ENCODE measurements around the gene ZP3. TPM values are rescaled to one million over a fixed set of nuclear protein-coding genes. Genes with fewer than 3 reads are reported as not detected.

Gene ZP3
- total and polyA plus RNA-seq, 2 of the 8 experiments (the other 6 are each of a cell fraction or from before 2014, with no cell fraction given) = 1.5 to 2.4 TPM

DNA sequence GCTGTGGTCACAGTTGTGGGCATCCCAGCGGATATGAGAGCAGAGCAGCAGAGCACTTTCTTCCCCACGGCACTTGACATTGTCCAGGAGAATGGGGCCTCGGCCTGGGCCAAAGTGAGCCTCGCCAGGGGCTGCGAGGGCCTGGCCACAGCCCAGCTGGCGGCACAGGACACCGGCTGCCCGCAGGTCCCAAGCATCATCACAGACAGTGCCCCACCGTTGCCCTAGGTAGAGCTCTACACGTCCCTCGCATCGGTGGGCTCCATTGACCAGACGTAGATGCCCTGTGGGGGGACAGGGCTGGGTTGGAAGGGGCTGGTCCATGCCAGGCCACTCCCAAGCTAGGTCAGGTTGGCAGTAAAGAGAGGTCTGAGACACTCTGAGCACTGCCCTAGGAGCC lies 34.7 kb upstream of the ZP3 start:
- no peak overlapping the region; the same call in 1 of the 2 replicates for H4K8ac ChIP-seq (ENCODE audit: extremely low read depth, insufficient read depth, low read length)
- no peaks in the 10 kb centered on the region for H3K36me3 ChIP-seq (ENCODE audit: control insufficient read depth in 2 of 4, insufficient read depth in 4 of 4, low read length in 3 of 4)
- no peak overlapping the region for H2BK120ac ChIP-seq (replicated peaks; ENCODE audit: low read depth, low read length)
- H3K4me2 ChIP-seq (ENCODE audit: insufficient read depth in 1 of 2, low read depth in 2 of 2, low read length in 2 of 2) = no peak overlapping the region
- no peak overlapping the region for H3K27ac ChIP-seq (ENCODE audit: low read depth, low read length)
- no peak overlapping the region for H3K23ac ChIP-seq (ENCODE audit: insufficient read length)
- ChIA-PET CTCF (ENCODE audit: partially characterized antibody) (interaction anchor here (0.8 to 1.7 kb wide), 2 partner anchors 9 to 26 kb away, joined by 4 to 5 read pairs; no protein-coding TSS in a partner anchor), POLR2A (ENCODE audit: partially characterized antibody) (interaction anchor here (0.9 to 1.8 kb wide), 5 partner anchors 9 to 31 kb away, joined by 3 to 4 read pairs (median 3); partner anchors contain the start of gene YWHAG)
- no peak overlapping the region for H3K14ac ChIP-seq (ENCODE audit: insufficient read length)
- 92% methylated on average over 13 of the region's 13 CpGs; no CpG with 5 or more reads in 1 of the 2 experiments for WGBS, 2 experiments (ENCODE audit: extremely low coverage in 1 of 2, insufficient coverage in 1 of 2, insufficient read length in 1 of 2, insufficient replicate concordance in 2 of 2, low coverage in 1 of 2, low lambda C conversion rate in 2 of 2, missing lambda C conversion rate in 1 of 2)
- H2AK5ac ChIP-seq (ENCODE audit: low read depth, low read length) = no peak overlapping the region
- H2BK20ac ChIP-seq (ENCODE audit: low read length) = peak overlapping the region; percentile 89; the same call in 1 of the 2 replicates
- H2BK15ac ChIP-seq (ENCODE audit: low read length) = peak overlapping the region; percentile 25; the same call in 1 of the 2 replicates
- FAIRE-seq (no peak), DNase-seq (ENCODE audit: low read depth in 1 of 2, low spot score in 2 of 2) (no peak)
- H4K20me1 ChIP-seq (replicated peaks in 1 of 2; ENCODE audit: control insufficient read depth in 1 of 2, insufficient read depth in 2 of 2, low read length in 2 of 2) = no peaks in the 10 kb centered on the region
- H3K18ac ChIP-seq (ENCODE audit: extremely low read depth, low read length) = no peak overlapping the region
- H3K9ac ChIP-seq (replicated peaks in 1 of 4; ENCODE audit: extremely low read depth in 1 of 4, low read depth in 3 of 4, low read length in 3 of 4) = no peak overlapping the region
- H3K4me3 ChIP-seq (ENCODE audit: extremely low read depth in 1 of 4, insufficient read depth in 2 of 4, low read depth in 3 of 4, low read length in 4 of 4) = no peak overlapping the region
- peak overlapping the region; percentile 60; the same call in 1 of the 2 replicates for H2BK12ac ChIP-seq (ENCODE audit: low read depth, low read length)
- no peak overlapping the region for H3K4ac ChIP-seq (replicated peaks; ENCODE audit: insufficient read length, low read depth, low read length)
- peak overlapping the region; percentile 67; the same call in 1 of the 2 replicates for H2BK5ac ChIP-seq (ENCODE audit: low read depth, low read length)
- H3K23me2 ChIP-seq (ENCODE audit: low read depth, low read length) = peaks cover 6% of the 10 kb centered on the region
- no peak overlapping the region for H4K5ac ChIP-seq (ENCODE audit: insufficient read length, low read depth, low read length)
- peak overlapping the region; percentile 62 for H4K91ac ChIP-seq (replicated peaks; ENCODE audit: insufficient read length, low read length)
- H3K9me3 ChIP-seq (ENCODE audit: insufficient read depth in 2 of 2, low read depth in 1 of 2, low read length in 1 of 2) = no peaks in the 10 kb centered on the region
- no peaks in the 10 kb centered on the region for H3K27me3 ChIP-seq (replicated peaks in 1 of 4; ENCODE audit: control insufficient read depth in 3 of 4, extremely low read depth in 1 of 4, insufficient read depth in 3 of 4, low read length in 3 of 4)
- no peaks in the 10 kb centered on the region for H3K79me2 ChIP-seq (ENCODE audit: control insufficient read depth in 1 of 2, insufficient read depth in 2 of 2, low read length in 2 of 2)
- H2AFZ ChIP-seq (ENCODE audit: low read length) = no peak overlapping the region
- no peaks in the 10 kb centered on the region for H3K79me1 ChIP-seq (ENCODE audit: low read depth, low read length)
- H3K4me1 ChIP-seq (replicated peaks in 1 of 4; ENCODE audit: control insufficient read depth in 3 of 4, insufficient read depth in 4 of 4, low read length in 3 of 4) = peaks cover 4 to 7% (median 5%) of the 10 kb centered on the region in 4 experiments; a peak in 6 of 7 replicates
- no peak overlapping the region for H3K56ac ChIP-seq (replicated peaks; ENCODE audit: insufficient read length, low read depth, low read length)
- TF ChIP-seq, protein P1, sequence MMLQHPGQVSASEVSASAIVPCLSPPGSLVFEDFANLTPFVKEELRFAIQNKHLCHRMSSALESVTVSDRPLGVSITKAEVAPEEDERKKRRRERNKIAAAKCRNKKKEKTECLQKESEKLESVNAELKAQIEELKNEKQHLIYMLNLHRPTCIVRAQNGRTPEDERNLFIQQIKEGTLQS (IDR thresholded peaks at IDR 0.05; ENCODE audit: insufficient read depth, low read depth, low read length) = no peak
- TF ChIP-seq KDM4A (IDR thresholded peaks at IDR 0.05; ENCODE audit: low read depth, low read length, severe bottlenecking) (no peak), SUZ12 (IDR thresholded peaks at IDR 0.05; ENCODE audit: low read length) (no peak), GABPA (IDR thresholded peaks at IDR 0.05; ENCODE audit: borderline replicate concordance, insufficient read depth, low read length) (no peak), HDAC6 (IDR thresholded peaks at IDR 0.05; ENCODE audit: low read depth, low read length) (no peak)
